Measurements from ENCODE around the gene TAF12. TPM values are rescaled to one million over a fixed set of nuclear protein-coding genes. Genes with fewer than 3 reads are reported as not detected.
"Not testable (repeated sequence)": the region's sequence is repeated elsewhere in the genome, so short reads cannot be mapped to it uniquely, and the experiment has no call there.

TAF12 gene
- polyA plus RNA-seq, 1 experiment, result 31.8 TPM

- ChIA-PET CTCF (interaction anchor here (0.9 to 1.3 kb wide), 2 partner anchors 8 to 292 kb away, joined by 3 read pairs; no protein-coding TSS in a partner anchor), POLR2A (no interaction called here)
- Histone ChIP-seq H3K27me3 (ENCODE audit: control insufficient read depth, insufficient read depth, low read length) (no peaks in the 10 kb centered on the region), H3K4me3 (ENCODE audit: low read depth, low read length) (peak within 1 kb of the TSS; percentile 53), H3K36me3 (ENCODE audit: control insufficient read depth, insufficient read depth, low read length) (no peaks in the 10 kb centered on the region)
- no peak for TF ChIP-seq CTCF (IDR thresholded peaks at IDR 0.05; ENCODE audit: insufficient read depth, low read depth, low read length)
- no peak for DNase-seq (ENCODE audit: low read depth)
Measured at GRCh38 chr1:28591708-28592320, 51.1 kb downstream of the TAF12 start, which contains the start of gene RAB42. RAB42 (plus strand) TSS chr1:28592265; CDS start chr1:28592512, 247 bp downstream.

GRCh38 chr1:28586585-28587391, 56.1 kb downstream of the TAF12 start:
- H3K27me3 ChIP-seq (ENCODE audit: control insufficient read depth, insufficient read depth, low read length); POLR2A ChIA-PET; H3K36me3 ChIP-seq (ENCODE audit: control insufficient read depth, insufficient read depth, low read length); DNase-seq (ENCODE audit: low read depth); H3K4me3 ChIP-seq (ENCODE audit: low read depth, low read length): not testable (repeated sequence)
- CTCF ChIA-PET, result interaction anchor here (0.6 kb wide), 1 partner anchor 178 kb away, joined by 5 read pairs; no protein-coding TSS in a partner anchor

- Histone ChIP-seq H3K27me3 (ENCODE audit: control insufficient read depth, insufficient read depth, low read length) (no peaks in the 10 kb centered on the region), H3K36me3 (ENCODE audit: control insufficient read depth, insufficient read depth, low read length) (peaks cover 11% of the 10 kb centered on the region), H3K4me3 (ENCODE audit: low read depth, low read length) (peak overlapping the region; percentile 93)
- ChIA-PET CTCF (interaction anchor here (0.7 to 2.6 kb wide), 10 partner anchors 11 to 333 kb away, joined by 3 to 11 read pairs (median 4); partner anchors contain the start of gene TRNAU1AP), POLR2A (interaction anchor here (0.6 to 1.8 kb wide), 6 partner anchors 8 to 294 kb away, joined by 3 to 11 read pairs (median 4); partner anchors contain the start of genes TAF12 and TRNAU1AP)
- DNase-seq (ENCODE audit: low read depth), result no peak
- no peak for TF ChIP-seq CTCF (IDR thresholded peaks at IDR 0.05; ENCODE audit: insufficient read depth, low read depth, low read length)
Measured at GRCh38 chr1:28582248-28582615, 60.6 kb downstream of the TAF12 start.

- peak overlapping the region; percentile 93 for H3K4me3 ChIP-seq (ENCODE audit: low read depth, low read length)
- no peaks in the 10 kb centered on the region for H3K27me3 ChIP-seq (ENCODE audit: control insufficient read depth, insufficient read depth, low read length)
- CTCF ChIA-PET, result interaction anchor here (0.7 to 2.6 kb wide), 12 partner anchors 9 to 333 kb away, joined by 3 to 11 read pairs (median 4); partner anchors contain the start of gene TRNAU1AP
- TF ChIP-seq CTCF (IDR thresholded peaks at IDR 0.05; ENCODE audit: insufficient read depth, low read depth, low read length), result no peak
- peak; percentile 75 for DNase-seq (ENCODE audit: low read depth)
- H3K36me3 ChIP-seq (ENCODE audit: control insufficient read depth, insufficient read depth, low read length), result peaks cover 13% of the 10 kb centered on the region
- POLR2A ChIA-PET, result interaction anchor here (0.6 to 1.8 kb wide), 12 partner anchors 8 to 294 kb away, joined by 3 to 11 read pairs (median 4); partner anchors contain the start of genes MED18, RCC1, TAF12 and TRNAU1AP
Measured at GRCh38 chr1:28581531-28582247, 61.2 kb downstream of the TAF12 start.

- CTCF ChIA-PET, result interaction anchor here (0.9 to 2.6 kb wide), 11 partner anchors 9 to 332 kb away, joined by 3 to 11 read pairs (median 4); partner anchors contain the start of gene TRNAU1AP
- no peak for DNase-seq (ENCODE audit: low read depth)
Measured at GRCh38 chr1:28580722-28581530, 61.9 kb downstream of the TAF12 start.

More at GRCh38 chr1:28580722-28581530, 61.9 kb downstream of the TAF12 start:
- H3K27me3 ChIP-seq (ENCODE audit: control insufficient read depth, insufficient read depth, low read length), result no peaks in the 10 kb centered on the region
- peaks cover 13% of the 10 kb centered on the region for H3K36me3 ChIP-seq (ENCODE audit: control insufficient read depth, insufficient read depth, low read length)
- H3K4me3 ChIP-seq (ENCODE audit: low read depth, low read length), result peak overlapping the region; percentile 93
- POLR2A ChIA-PET, result interaction anchor here (0.5 to 1.8 kb wide), 11 partner anchors 9 to 346 kb away, joined by 3 to 11 read pairs (median 3); partner anchors contain the start of genes MED18, RCC1, TAF12 and TRNAU1AP
- TF ChIP-seq CTCF (IDR thresholded peaks at IDR 0.05; ENCODE audit: insufficient read depth, low read depth, low read length), result peak; percentile 32
